ENCODE data around the gene ZBTB42.

Gene ZBTB42

GRCh38 chr14:104821229-104821945, 20.5 kb downstream of the ZBTB42 start:
- Mint-ChIP-seq H3K36me3 (ENCODE audit: low read depth) (peaks cover 19% of the 10 kb centered on the region), H3K27ac (no peak overlapping the region), H3K9me3 (peaks cover 15% of the 10 kb centered on the region), H3K4me3 (no peak overlapping the region), H3K27me3 (ENCODE audit: low read depth, poor library complexity) (peaks cover 28% of the 10 kb centered on the region), H3K4me1 (peaks cover 40% of the 10 kb centered on the region)
- TF ChIP-seq CTCF (IDR thresholded peaks at IDR 0.05), result no peak
- no peak for DNase-seq

- no peak for DNase-seq
- Mint-ChIP-seq H3K27me3 (ENCODE audit: low read depth, poor library complexity) (peaks cover 31% of the 10 kb centered on the region), H3K4me1 (peaks cover 38% of the 10 kb centered on the region), H3K36me3 (ENCODE audit: low read depth) (peaks cover 19% of the 10 kb centered on the region), H3K9me3 (peaks cover 15% of the 10 kb centered on the region), H3K4me3 (no peak overlapping the region), H3K27ac (no peak overlapping the region)
- no peak for TF ChIP-seq CTCF (IDR thresholded peaks at IDR 0.05)
These were observed 21.2 kb downstream of the ZBTB42 start for GRCh38 chr14:104821971-104822608.

DNA sequence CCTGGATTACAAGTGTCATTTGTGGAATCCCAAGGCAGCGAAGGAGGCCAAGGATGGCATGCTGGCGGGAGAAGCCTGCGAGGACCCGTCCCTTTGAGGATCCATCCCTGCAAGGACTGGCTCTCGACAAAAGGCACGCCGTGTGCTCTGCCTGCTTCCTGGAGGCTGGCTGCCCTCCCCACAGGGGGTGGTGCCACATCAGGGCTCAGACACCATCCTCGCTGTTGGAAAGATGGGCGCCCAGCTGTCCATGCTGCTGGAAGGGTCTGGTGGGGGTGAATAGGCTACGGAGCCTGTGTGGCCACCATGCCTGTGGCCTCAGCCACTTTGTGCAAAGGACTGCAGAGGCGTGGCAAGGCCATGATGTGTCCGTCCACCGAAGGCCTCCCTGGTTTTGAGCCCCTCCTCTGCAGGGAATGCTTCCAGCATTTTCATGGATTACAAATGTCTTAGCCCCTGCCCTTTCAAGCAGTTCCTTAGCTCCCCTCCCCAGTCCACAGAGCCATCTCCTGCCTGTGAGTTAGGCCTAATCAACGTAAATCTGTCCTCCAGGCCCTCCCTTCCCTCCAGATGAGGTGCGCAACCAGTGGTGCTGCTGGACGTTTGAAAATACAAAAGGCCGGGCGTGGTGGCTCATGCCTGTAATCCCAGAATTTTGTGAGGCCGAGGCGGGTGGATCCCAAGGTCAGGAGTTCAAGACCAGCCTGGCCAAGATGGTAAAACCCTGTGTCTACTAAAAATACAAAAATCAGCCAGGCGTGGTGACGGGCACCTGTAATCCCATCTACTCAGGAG, 22.1 kb downstream of the ZBTB42 start:
- Mint-ChIP-seq H3K4me1 (peaks cover 44% of the 10 kb centered on the region), H3K36me3 (ENCODE audit: low read depth) (peaks cover 14% of the 10 kb centered on the region), H3K4me3 (no peak overlapping the region), H3K9me3 (peaks cover 15% of the 10 kb centered on the region), H3K27ac (no peak overlapping the region), H3K27me3 (ENCODE audit: low read depth, poor library complexity) (peaks cover 32% of the 10 kb centered on the region)
- TF ChIP-seq CTCF (IDR thresholded peaks at IDR 0.05), result no peak
- DNase-seq, result no peak

DNA sequence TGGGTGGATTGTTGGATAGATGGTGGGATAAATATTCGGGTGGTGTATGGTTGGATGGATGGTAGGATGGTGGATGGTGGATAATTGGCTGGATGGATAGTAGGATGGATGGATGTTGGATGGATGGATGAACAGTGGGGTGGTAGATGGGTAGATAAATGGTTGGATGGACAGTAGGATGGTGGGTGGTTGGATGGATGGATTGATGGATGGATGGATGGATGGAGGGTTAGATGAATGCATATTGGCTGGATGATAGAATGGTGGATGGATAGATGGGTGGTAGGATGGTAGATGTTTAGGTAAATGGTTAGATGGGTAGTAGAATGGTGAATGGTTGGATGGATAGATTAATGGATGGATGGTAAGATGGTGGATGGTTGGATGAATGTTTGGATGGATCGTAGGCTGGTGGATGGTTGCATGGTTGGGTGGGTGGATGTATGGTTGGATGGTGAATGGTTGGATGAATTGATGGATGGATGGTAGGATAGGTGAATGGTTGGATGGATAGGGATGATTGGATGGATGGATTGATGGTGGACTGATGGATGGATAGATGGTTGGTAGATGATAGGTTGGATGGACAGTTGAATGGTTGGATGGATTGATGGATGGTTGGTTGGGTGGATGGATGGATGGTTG, 23.6 kb downstream of the ZBTB42 start:
- H3K4me3 Mint-ChIP-seq, result peak overlapping the region; percentile 87
- H3K27ac Mint-ChIP-seq, result peak overlapping the region; percentile 43
- H3K36me3 Mint-ChIP-seq (ENCODE audit: low read depth), result peaks cover 8% of the 10 kb centered on the region
- H3K9me3 Mint-ChIP-seq, result peaks cover 15% of the 10 kb centered on the region
- no peak for DNase-seq
- peaks cover 32% of the 10 kb centered on the region for H3K27me3 Mint-ChIP-seq (ENCODE audit: low read depth, poor library complexity)
- TF ChIP-seq CTCF (IDR thresholded peaks at IDR 0.05), result no peak
- H3K4me1 Mint-ChIP-seq, result peaks cover 45% of the 10 kb centered on the region

GRCh38 chr14:104826189-104826860, 25.4 kb downstream of the ZBTB42 start:
- Mint-ChIP-seq H3K9me3 (peaks cover 15% of the 10 kb centered on the region), H3K36me3 (ENCODE audit: low read depth) (peaks cover 8% of the 10 kb centered on the region), H3K27ac (no peak overlapping the region), H3K4me3 (peak overlapping the region; percentile 87), H3K4me1 (peaks cover 33% of the 10 kb centered on the region), H3K27me3 (ENCODE audit: low read depth, poor library complexity) (peaks cover 32% of the 10 kb centered on the region)
- peak; percentile 73 for TF ChIP-seq CTCF (IDR thresholded peaks at IDR 0.05)
- DNase-seq, result peak; percentile 99
